HCT116 (cell line): ENCODE measurements around the gene SERPIND1. TPM values are rescaled to one million over a fixed set of nuclear protein-coding genes. Genes with fewer than 3 reads are reported as not detected.

Experiments
- ATAC-seq: fragments of 200-7000 bp; cut with Tn5 transposase; 2 replicates; pipeline ENCODE4 v1.9.1; 2020; ENCODE audit warnings: mild to moderate bottlenecking, moderate library complexity
- BruUV-seq: library from RNA; stranded (reverse); fragments of 400-500 nt; replicated peaks from 2 replicates; lab custom pipeline; 2021; lab: Mats Ljungman, UMichigan
- CTCF ChIA-PET: fragments of 300-600 bp; sonication (Branson Sonifier 250); formaldehyde crosslinking; loops from one replicate; lab custom pipeline; 2021; ENCODE audit warnings: antibody characterized with exemption; lab: Charles Lee
- POLR2A ChIA-PET: fragments of 300-600, 350-600 bp; sonication (Branson Sonifier 250); formaldehyde crosslinking; loops from one replicate; lab custom pipeline; 2021; ENCODE audit warnings: antibody characterized with exemption; lab: Charles Lee
- RAD21 ChIA-PET, 2 experiments: fragments of 300-600 bp; sonication (Branson Sonifier 250); formaldehyde crosslinking; loops; one replicate each; lab custom pipeline; 2023; ENCODE audit warnings: low total read pairs in 2 of 2; ENCODE audit not compliant: uncharacterized antibody in 2 of 2, unreplicated experiment in 2 of 2, low non-redundant PET in 1 of 2; lab: Charles Lee
- DNase-seq: peaks from one replicate; pipeline ENCODE4 v3.0.0-alpha.2; 2010; ENCODE audit warnings: low read depth, low spot score
- H2AFZ ChIP-seq: fragments of 200-600 bp; shearing (Covaris generic), sonication (generic); 2 replicates; pipeline ENCODE4 v1.6.1; 2017; ENCODE audit warnings: low read depth, mixed run types, mixed read lengths, antibody characterized with exemption, low read length; ENCODE audit not compliant: poor library complexity, severe bottlenecking
- H3K27ac ChIP-seq: 2 replicates; pipeline ENCODE4 v1.5.1; 2012; ENCODE audit warnings: low read depth, low read length
- H3K27me3 ChIP-seq: fragments of 200-600 bp; sonication (generic); 2 replicates; pipeline ENCODE4 v1.6.1; 2016; ENCODE audit warnings: mixed run types, low read length, mixed read lengths; ENCODE audit not compliant: insufficient read depth
- H3K36me3 ChIP-seq, 2 experiments: fragments of 200-500 bp in 1 of 2; fragments of 200-600 bp in 1 of 2; sonication (Bioruptor generic) in 1 of 2; sonication (generic) in 1 of 2; 2 replicates each; pipeline versions ENCODE4 v1.5.1 to v1.6.1; 2014 to 2016; ENCODE audit warnings: low read length in 2 of 2, inconsistent platforms in 1 of 2, mixed read lengths in 1 of 2, mixed run types in 1 of 2; ENCODE audit not compliant: insufficient read depth in 2 of 2, control insufficient read depth in 1 of 2
- H3K4me1 ChIP-seq, 2 experiments: fragments of 200-600 bp in 1 of 2; sonication (generic) in 1 of 2; 2 replicates each; pipeline versions ENCODE4 v1.5.1 to v1.6.1; 2012 to 2017; ENCODE audit warnings: low read length in 2 of 2, inconsistent platforms in 1 of 2, mild to moderate bottlenecking in 1 of 2, mixed read lengths in 1 of 2, mixed run types in 1 of 2, moderate library complexity in 1 of 2; ENCODE audit not compliant: insufficient read depth in 2 of 2, control insufficient read depth in 1 of 2
- H3K4me2 ChIP-seq: fragments of 200-600 bp; sonication (generic); 2 replicates; pipeline ENCODE4 v1.6.1; 2017; ENCODE audit warnings: mixed run types, low read length, mixed read lengths
- H3K4me3 ChIP-seq, 2 experiments: fragments of 200-600 bp in 1 of 2; sonication (generic) in 1 of 2; replicated peaks in 1 of 2; 2 replicates each; pipeline ENCODE4 v1.5.1; 2011 to 2016; ENCODE audit warnings: low read length in 2 of 2, control low read depth in 1 of 2, low read depth in 1 of 2, mild to moderate bottlenecking in 1 of 2, mixed read lengths in 1 of 2, mixed run types in 1 of 2
- H3K79me2 ChIP-seq: fragments of 200-600 bp; sonication (generic); 2 replicates; pipeline ENCODE4 v1.6.1; 2017; ENCODE audit warnings: mild to moderate bottlenecking, mixed run types, low read length, moderate library complexity, mixed read lengths; ENCODE audit not compliant: insufficient read depth
- H3K9ac ChIP-seq: fragments of 200-600 bp; sonication (generic); 2 replicates; pipeline ENCODE4 v1.6.1; 2016; ENCODE audit warnings: low read length, mixed read lengths
- H3K9me2 ChIP-seq: fragments of 200-600 bp; sonication (generic), shearing (Covaris generic); 2 replicates; pipeline ENCODE4 v1.6.1; 2017; ENCODE audit warnings: mixed run types, mild to moderate bottlenecking, moderate library complexity; ENCODE audit not compliant: insufficient read depth
- H3K9me3 ChIP-seq, 2 experiments: fragments of 200-500 bp in 1 of 2; fragments of 200-600 bp in 1 of 2; sonication (Bioruptor generic) in 1 of 2; sonication (generic) in 1 of 2; 2 replicates each; pipeline ENCODE4 v1.6.1; 2014 to 2017; ENCODE audit warnings: low read length in 2 of 2, mixed read lengths in 2 of 2, inconsistent platforms in 1 of 2, low read depth in 1 of 2, mild to moderate bottlenecking in 1 of 2, mixed run types in 1 of 2, moderate library complexity in 1 of 2; ENCODE audit not compliant: control insufficient read depth in 1 of 2, insufficient read depth in 1 of 2
- H4K20me1 ChIP-seq: fragments of 200-600 bp; sonication (generic), shearing (Covaris generic); 2 replicates; pipeline ENCODE4 v1.6.1; 2017; ENCODE audit warnings: mixed run types, mild to moderate bottlenecking, moderate library complexity; ENCODE audit not compliant: insufficient read depth
- ATF3 ChIP-seq: IDR thresholded peaks from 2 replicates; pipeline ENCODE4 v1.6.1; 2012
- CBX3 ChIP-seq: IDR thresholded peaks from 2 replicates; pipeline ENCODE4 v1.6.1; 2012; ENCODE audit warnings: low read depth
- CEBPB ChIP-seq: IDR thresholded peaks from 2 replicates; pipeline ENCODE4 v1.6.1; 2012; ENCODE audit warnings: low read depth
- CTCF ChIP-seq, 3 experiments: fragments of 200-600 bp in 1 of 3; sonication (generic) in 1 of 3; IDR thresholded peaks in 2 of 3; conservative IDR thresholded peaks in 1 of 3; 2 replicates each; pipeline ENCODE4 v1.5.1; 2012 to 2017; ENCODE audit warnings: low read depth in 2 of 3, low read length in 2 of 3, antibody characterized with exemption in 1 of 3, borderline replicate concordance in 1 of 3, control low read depth in 1 of 3, mild to moderate bottlenecking in 1 of 3, mixed read lengths in 1 of 3, mixed run types in 1 of 3, moderate library complexity in 1 of 3; ENCODE audit not compliant: insufficient read depth in 1 of 3
- EGR1 ChIP-seq: IDR thresholded peaks from 2 replicates; pipeline ENCODE4 v1.6.1; 2012; ENCODE audit warnings: low read depth
- ELF1 ChIP-seq: IDR thresholded peaks from 2 replicates; pipeline ENCODE4 v1.6.1; 2012; ENCODE audit warnings: low read depth, borderline replicate concordance
- EZH2 ChIP-seq: fragments of 200-600 bp; sonication (generic); IDR thresholded peaks from 2 replicates; pipeline ENCODE4 v1.6.1; 2017; ENCODE audit warnings: antibody characterized with exemption, mixed run types
- FOSL1 ChIP-seq: IDR thresholded peaks from 2 replicates; pipeline ENCODE4 v1.6.1; 2012; ENCODE audit warnings: low read depth
- JUND ChIP-seq: IDR thresholded peaks from 2 replicates; pipeline ENCODE4 v1.6.1; 2012
- MAX ChIP-seq: IDR thresholded peaks from 2 replicates; pipeline ENCODE4 v1.6.1; 2012
- POLR2A ChIP-seq: IDR thresholded peaks from 2 replicates; pipeline ENCODE4 v1.7.0; 2011; ENCODE audit warnings: borderline replicate concordance; ENCODE audit not compliant: insufficient read depth, insufficient read length; ENCODE audit errors: extremely low read depth
- POLR2AphosphoS5 ChIP-seq: IDR thresholded peaks from 2 replicates; pipeline ENCODE4 v1.6.1; 2011; ENCODE audit warnings: mild to moderate bottlenecking, low read depth, low read length, moderate library complexity
- RAD21 ChIP-seq: IDR thresholded peaks from 2 replicates; pipeline ENCODE4 v1.6.1; 2012; ENCODE audit warnings: low read depth, mild to moderate bottlenecking
- REST ChIP-seq: IDR thresholded peaks from 2 replicates; pipeline ENCODE4 v1.6.1; 2012; ENCODE audit warnings: low read depth
- SIN3A ChIP-seq: IDR thresholded peaks from 2 replicates; pipeline ENCODE4 v1.6.1; 2012; ENCODE audit warnings: low read depth
- YY1 ChIP-seq: IDR thresholded peaks from 2 replicates; pipeline ENCODE4 v1.6.1; 2011; ENCODE audit warnings: low read length, low read depth, moderate library complexity, mild to moderate bottlenecking; ENCODE audit not compliant: insufficient replicate concordance; ENCODE audit errors: extremely low read depth
- ZBTB33 ChIP-seq: IDR thresholded peaks from 2 replicates; pipeline ENCODE4 v1.6.1; 2011; ENCODE audit warnings: mild to moderate bottlenecking, low read length, moderate library complexity; ENCODE audit not compliant: insufficient replicate concordance; ENCODE audit errors: extremely low read depth
- ZFX ChIP-seq: fragments of 450-650 bp; IDR thresholded peaks from 2 replicates; pipeline ENCODE4 v1.6.1; 2017
- ZNF274 ChIP-seq: fragments of 200-500 bp; sonication (Bioruptor generic); IDR thresholded peaks from 2 replicates; pipeline ENCODE4 v1.6.1; 2014; ENCODE audit warnings: mild to moderate bottlenecking, low read depth, low read length, inconsistent platforms
- intact Hi-C: fragments of 100-400 bp; cut with micrococcal nuclease; formaldehyde crosslinking; loops from 2 replicates; pipeline ENCODE4 v1.10.0; 2022
- total RNA-seq: library from RNA; stranded (reverse); gene quantifications from one replicate; pipeline ENCODE4 v1.2.1, GENCODE V29; 2021; ENCODE audit not compliant: unreplicated experiment

Gene SERPIND1
- total RNA-seq, 1 experiment from 2014 or later: 0.25 TPM

- ATAC-seq (no peak), DNase-seq (no peak)
- no peak overlapping the region for H2AFZ ChIP-seq
- H3K4me2 ChIP-seq: no peak overlapping the region
- POLR2A ChIA-PET: no interaction called here
- H3K9ac ChIP-seq: no peak overlapping the region
- H3K79me2 ChIP-seq: no peaks in the 10 kb centered on the region
- H3K4me1 ChIP-seq: peaks cover 18 to 19% of the 10 kb centered on the region in 2 experiments
- H3K4me3 ChIP-seq: no peak overlapping the region
- no peaks in the 10 kb centered on the region for H3K9me2 ChIP-seq
- intact Hi-C loops: no loop called here
- BruUV-seq: no TSS peak
- CTCF ChIA-PET: interaction anchor here (1.5 kb wide), 1 partner anchor 8 kb away, joined by 4 read pairs; no protein-coding TSS in a partner anchor
- no peaks in the 10 kb centered on the region for H3K9me3 ChIP-seq
- H3K27ac ChIP-seq: peak overlapping the region; percentile 41; the same call in 1 of the 2 replicates
- no peaks in the 10 kb centered on the region for H3K27me3 ChIP-seq
- TF ChIP-seq POLR2A: no peak
- no peak for TF ChIP-seq SIN3A
- no peak for TF ChIP-seq ZBTB33
- TF ChIP-seq REST: no peak
- TF ChIP-seq FOSL1: no peak
- TF ChIP-seq EGR1: no peak
- TF ChIP-seq RAD21: no peak
- TF ChIP-seq ZNF274: no peak
- TF ChIP-seq JUND: no peak
- TF ChIP-seq CTCF (IDR thresholded peaks at IDR 0.05 in 2 of 3, conservative IDR thresholded peaks at IDR 0.05 in 1 of 3; ENCODE audit: borderline replicate concordance in 1 of 3, insufficient read depth in 1 of 3, low read depth in 2 of 3, low read length in 2 of 3): no peak
- TF ChIP-seq ATF3: no peak
- no peak for TF ChIP-seq CBX3
- no peak for TF ChIP-seq EZH2
- TF ChIP-seq ZFX: no peak
- no peak for TF ChIP-seq YY1
- no peak for TF ChIP-seq ELF1
- no peak for TF ChIP-seq CEBPB
- TF ChIP-seq POLR2AphosphoS5: no peak
- no peak for TF ChIP-seq MAX
- H3K36me3 ChIP-seq: no peaks in the 10 kb centered on the region
- RAD21 ChIA-PET: no interaction called here
- H4K20me1 ChIP-seq: no peaks in the 10 kb centered on the region
Measured at GRCh38 chr22:20776624-20777405, 2.9 kb downstream of the SERPIND1 start.
